GM21447 (cell line): ENCODE data around the gene IDNK.

ENCODE experiments used
- ATAC-seq: cut with Tn5 transposase; IDR thresholded peaks from one replicate; pipeline ENCODE4 v1.9.1; 2021; ENCODE audit not compliant: unreplicated experiment

The IDNK gene

GRCh38 chr9:83633255-83633654 lies 10.3 kb downstream of the IDNK start:
- peak; percentile 51 for ATAC-seq

- ATAC-seq: no peak
These were observed 10.7 kb downstream of the IDNK start for GRCh38 chr9:83633676-83634075.

GRCh38 chr9:83636813-83637212 lies 13.9 kb downstream of the IDNK start:
- no peak for ATAC-seq

GRCh38 chr9:83637389-83637788 lies 14.4 kb downstream of the IDNK start:
- no peak for ATAC-seq

- no peak for ATAC-seq
These were observed 16.3 kb downstream of the IDNK start for GRCh38 chr9:83639266-83639665.

- no peak for ATAC-seq
These were observed 19.9 kb downstream of the IDNK start for GRCh38 chr9:83642793-83643192.

GRCh38 chr9:83646500-83647239 lies 23.7 kb downstream of the IDNK start:
- ATAC-seq: no peak

- peak; percentile 52 for ATAC-seq
These were observed 26.1 kb downstream of the IDNK start for GRCh38 chr9:83649080-83649479.

- no peak for ATAC-seq
These were observed 26.6 kb downstream of the IDNK start for GRCh38 chr9:83649515-83649914.

GRCh38 chr9:83651558-83651957 lies 28.6 kb downstream of the IDNK start:
- ATAC-seq: no peak

- no peak for ATAC-seq
These were observed 29.5 kb downstream of the IDNK start for GRCh38 chr9:83652433-83652832.

- no peak for ATAC-seq
These were observed 32.5 kb downstream of the IDNK start for GRCh38 chr9:83655433-83655832.

- ATAC-seq: no peak
These were observed 33.2 kb downstream of the IDNK start for GRCh38 chr9:83656032-83656680.

GRCh38 chr9:83656952-83657351 lies 34.0 kb downstream of the IDNK start:
- ATAC-seq: no peak

- ATAC-seq: no peak
These were observed 40.0 kb downstream of the IDNK start for GRCh38 chr9:83662933-83663332.

GRCh38 chr9:83665580-83666200 lies 42.7 kb downstream of the IDNK start:
- peak; percentile 95 for ATAC-seq

GRCh38 chr9:83669067-83669466 lies 46.1 kb downstream of the IDNK start:
- ATAC-seq: no peak

GRCh38 chr9:83670381-83670780 lies 47.4 kb downstream of the IDNK start:
- no peak for ATAC-seq

- no peak for ATAC-seq
These were observed 48.5 kb downstream of the IDNK start for GRCh38 chr9:83671451-83671850.

GRCh38 chr9:83675466-83675865 lies 52.5 kb downstream of the IDNK start:
- no peak for ATAC-seq

GRCh38 chr9:83677596-83677995 lies 54.7 kb downstream of the IDNK start:
- ATAC-seq: no peak

GRCh38 chr9:83680233-83680632 lies 57.3 kb downstream of the IDNK start:
- ATAC-seq: no peak
